Mesothelial cell of epicardium (in vitro differentiated cells): ENCODE measurements around the gene PHF21A. TPM values are rescaled to one million over a fixed set of nuclear protein-coding genes. Genes with fewer than 3 reads are reported as not detected.

ENCODE experiments used
- DNase-seq, 2 experiments: peaks; one replicate each; pipeline ENCODE4 v3.0.0; 2021; ENCODE audit warnings: low spot score in 2 of 2; ENCODE audit not compliant: unreplicated experiment in 2 of 2
- H3K27ac Mint-ChIP-seq: 2 replicates; pipeline ENCODE4 v1.8.0; 2021; ENCODE audit warnings: mixed read lengths
- H3K27me3 Mint-ChIP-seq: 2 replicates; pipeline ENCODE4 v1.8.0; 2021; ENCODE audit warnings: low read depth, mixed read lengths
- H3K36me3 Mint-ChIP-seq: 2 replicates; pipeline ENCODE4 v1.8.0; 2021; ENCODE audit warnings: mixed read lengths
- H3K4me1 Mint-ChIP-seq: 2 replicates; pipeline ENCODE4 v1.8.0; 2021; ENCODE audit warnings: mixed read lengths
- H3K4me3 Mint-ChIP-seq: 2 replicates; pipeline ENCODE4 v1.8.0; 2021; ENCODE audit warnings: mild to moderate bottlenecking, moderate library complexity, mixed read lengths
- H3K9me3 Mint-ChIP-seq: 2 replicates; pipeline ENCODE4 v1.8.0; 2021; ENCODE audit warnings: mixed read lengths
- CTCF ChIP-seq: fragments of 200-600 bp; sonication (generic); IDR thresholded peaks from one replicate; pipeline ENCODE4 v1.5.0; 2021; ENCODE audit warnings: antibody characterized with exemption; ENCODE audit not compliant: unreplicated experiment
- total RNA-seq: library from RNA; stranded (reverse); gene quantifications from 3 replicates; pipeline ENCODE4 v1.2.1, GENCODE V29; 2021

Gene PHF21A
- total RNA-seq, 1 donor from 2014 or later, result 106 TPM

GRCh38 chr11:46045811-46046210, 75.4 kb downstream of the PHF21A start:
- peaks cover 3% of the 10 kb centered on the region for H3K9me3 Mint-ChIP-seq
- H3K27me3 Mint-ChIP-seq, result no peaks in the 10 kb centered on the region
- no peak overlapping the region for H3K4me3 Mint-ChIP-seq
- no peak overlapping the region for H3K27ac Mint-ChIP-seq
- no peak for DNase-seq
- TF ChIP-seq CTCF, result no peak
- H3K36me3 Mint-ChIP-seq, result peaks cover 11% of the 10 kb centered on the region
- peaks cover 22% of the 10 kb centered on the region for H3K4me1 Mint-ChIP-seq

GRCh38 chr11:46044601-46045000, 76.7 kb downstream of the PHF21A start:
- Mint-ChIP-seq H3K27ac (no peak overlapping the region), H3K36me3 (peaks cover 11% of the 10 kb centered on the region), H3K4me3 (no peak overlapping the region), H3K9me3 (peaks cover 3% of the 10 kb centered on the region), H3K4me1 (peaks cover 14% of the 10 kb centered on the region), H3K27me3 (no peaks in the 10 kb centered on the region)
- DNase-seq, result no peak
- TF ChIP-seq CTCF, result no peak

GRCh38 chr11:46039990-46040389, 81.3 kb downstream of the PHF21A start:
- Mint-ChIP-seq H3K36me3 (peaks cover 2% of the 10 kb centered on the region), H3K4me1 (peaks cover 2% of the 10 kb centered on the region), H3K27ac (no peak overlapping the region), H3K4me3 (no peak overlapping the region), H3K27me3 (no peaks in the 10 kb centered on the region), H3K9me3 (peaks cover 3% of the 10 kb centered on the region)
- no peak for TF ChIP-seq CTCF
- DNase-seq, result no peak

GRCh38 chr11:46038529-46038928, 82.7 kb downstream of the PHF21A start:
- no peak for TF ChIP-seq CTCF
- Mint-ChIP-seq H3K27ac (no peak overlapping the region), H3K36me3 (peaks cover 2% of the 10 kb centered on the region)

GRCh38 chr11:46036969-46037368, 84.3 kb downstream of the PHF21A start:
- Mint-ChIP-seq H3K36me3 (no peaks in the 10 kb centered on the region), H3K27ac (no peak overlapping the region), H3K4me3 (no peak overlapping the region), H3K27me3 (no peaks in the 10 kb centered on the region), H3K4me1 (peaks cover 2% of the 10 kb centered on the region), H3K9me3 (no peaks in the 10 kb centered on the region)
- TF ChIP-seq CTCF, result no peak
- no peak for DNase-seq

More at GRCh38 chr11:46038529-46038928, 82.7 kb downstream of the PHF21A start:
- Mint-ChIP-seq H3K4me3 (no peak overlapping the region), H3K27me3 (no peaks in the 10 kb centered on the region), H3K9me3 (peaks cover 3% of the 10 kb centered on the region), H3K4me1 (peaks cover 2% of the 10 kb centered on the region)
- DNase-seq, result no peak

- no peak for DNase-seq
- H3K4me3 Mint-ChIP-seq, result no peak overlapping the region
- H3K9me3 Mint-ChIP-seq, result no peaks in the 10 kb centered on the region
- H3K27me3 Mint-ChIP-seq, result no peaks in the 10 kb centered on the region
- no peak for TF ChIP-seq CTCF
- no peaks in the 10 kb centered on the region for H3K36me3 Mint-ChIP-seq
- no peak overlapping the region for H3K27ac Mint-ChIP-seq
- H3K4me1 Mint-ChIP-seq, result peaks cover 11% of the 10 kb centered on the region
Observed at GRCh38 chr11:46036009-46036408, 85.2 kb downstream of the PHF21A start.
